Heart left ventricle (tissue), 16 donors: ENCODE results near the gene LAD1. TPM values are rescaled to one million over a fixed set of nuclear protein-coding genes. Genes with fewer than 3 reads are reported as not detected.

Source experiments
- ATAC-seq, 4 donors: fragments of 200-7000 bp; cut with Tn5 transposase; one replicate each; pipeline ENCODE4 v1.9.1; 2020 to 2022; ENCODE audit warnings: moderate library complexity in 4 of 4, mild to moderate bottlenecking in 3 of 4, moderate number of reproducible peaks in 1 of 4
- DNase-seq, 5 donors: peaks; one replicate each; pipeline ENCODE4 v3.0.0-alpha.2; 2020
- H3K27ac ChIP-seq, 12 donors: fragments of 200-600 bp; sonication (generic) in 4 of 12; one replicate each; pipeline versions ENCODE4 v1.5.0 to v1.8.0; 2016 to 2022; ENCODE audit warnings: mild to moderate bottlenecking in 2 of 12
- H3K27me3 ChIP-seq, 9 donors: fragments of 200-600 bp; sonication (generic) in 2 of 9; one replicate each; pipeline versions ENCODE4 v1.5.1 to v1.8.0; 2016 to 2022; ENCODE audit warnings: mild to moderate bottlenecking in 3 of 9
- H3K36me3 ChIP-seq, 9 donors: fragments of 200-600 bp; sonication (generic) in 2 of 9; one replicate each; pipeline versions ENCODE4 v1.5.0 to v1.8.0; 2018 to 2022; ENCODE audit warnings: mild to moderate bottlenecking in 2 of 9
- H3K4me1 ChIP-seq, 12 donors: fragments of 200-600 bp; sonication (generic) in 4 of 12; one replicate each; pipeline versions ENCODE4 v1.5.0 to v1.8.0; 2016 to 2022; ENCODE audit warnings: mild to moderate bottlenecking in 3 of 12
- H3K4me3 ChIP-seq, 12 donors: fragments of 200-600 bp; sonication (generic) in 4 of 12; one replicate each; pipeline versions ENCODE4 v1.5.0 to v1.8.0; 2017 to 2022; ENCODE audit warnings: mild to moderate bottlenecking in 9 of 12, moderate library complexity in 4 of 12
- H3K9me3 ChIP-seq, 12 donors: fragments of 200-600 bp; sonication (generic) in 4 of 12; one replicate each; pipeline versions ENCODE4 v1.5.0 to v1.8.0; 2016 to 2022; ENCODE audit warnings: mild to moderate bottlenecking in 1 of 12
- POLR2A ChIP-seq, 2 donors: fragments of 450-650 bp; IDR thresholded peaks; one replicate each; pipeline ENCODE4 v1.6.1; 2017; ENCODE audit warnings: antibody characterized with exemption in 2 of 2, mild to moderate bottlenecking in 2 of 2, moderate library complexity in 2 of 2
- WGBS, 4 donors: extraction: QIAGEN DNeasy Blood & Tissue Kit in 2 of 4; methylation state at CpG; one replicate each; pipeline versions ENCODE4 v1.1.5 to v1.1.7; 2013 to 2018; 5-methylcytosine and 5-hydroxymethylcytosine counted together
- intact Hi-C, 10 donors: fragments of 100-400 bp; cut with DNase I; formaldehyde crosslinking; loops; one replicate each; pipeline versions ENCODE4 v1.11.1 to v1.14.2; 2022
- polyA plus RNA-seq, 2 donors: library from polyadenylated mRNA; stranded (reverse); fragments of 200-250 nt; gene quantifications; one replicate each; pipeline ENCODE4 v1.2.3, GENCODE V29; 2013
- total RNA-seq, 9 donors: library from RNA; depleted of rRNA in 2 of 9; stranded (reverse); fragments of >200 nt in 2 of 9; fragmentation: NEBNext Ultra II Directional in 3 of 9; extraction: Animal tissue kit (Norgen Biotek cat#: 25700) in 3 of 9; gene quantifications; one replicate each; pipeline versions ENCODE4 v1.1.0 to v1.2.4, GENCODE V29; 2016 to 2023
- TF ChIP-seq, protein P1 (sequence below), 12 donors: fragments of 200-600 bp; sonication (generic) in 4 of 12; IDR thresholded peaks; one replicate each; pipeline versions ENCODE4 v1.5.0 to v1.8.0; 2018 to 2022; ENCODE audit warnings: antibody characterized with exemption in 12 of 12, mild to moderate bottlenecking in 5 of 12
- donor health status: ischemic (EF 13 %, LVEDD 7.1; RV severe dilation, severe dysfunction).
- donor health status: healthy with polysubstance abuse.
- donor health status: DM: no; HTN: yes; CAD: no.
- donor health status: DM: no; HTN: no; CAD: no.
- donor health status: ischemic (EF 25% LVEDD 6.9; RV normal size, moderate dysfunction).
- donor health status: ischemic (EF 25% LVEDD 5.7; RV mildly dilated, moderate dysfunction).
- donor health status: healthy.
- donor health status: DM: yes; HTN: yes; CAD: no.
- donor health status: ischemic (EF 35%, LVEDD 5.7; RV mildly dilated, moderate dysfunction).
- donor health status: nonischemic (EF 11% LVEDD 7.7; RV severe dilation, severe dysfunction).
- donor health status: DM: yes; HTN: yes; CAD: no.
- donor health status: PGD.
- donor health status: ischemic (EF 29% LVEDD 5.4; RV normal size, mild dysfunction).
- donor health status: nonischemic (EF 23%, LVEDD 6.1; RV moderate dilation, normal function).

The LAD1 gene
- total and polyA plus RNA-seq, 11 donors = 2.0 to 99.2 (median 6.9) TPM

- ATAC-seq (no peak), DNase-seq (no peak)
- TF ChIP-seq POLR2A (IDR thresholded peaks at IDR 0.05) = no peak
- TF ChIP-seq, protein P1, sequence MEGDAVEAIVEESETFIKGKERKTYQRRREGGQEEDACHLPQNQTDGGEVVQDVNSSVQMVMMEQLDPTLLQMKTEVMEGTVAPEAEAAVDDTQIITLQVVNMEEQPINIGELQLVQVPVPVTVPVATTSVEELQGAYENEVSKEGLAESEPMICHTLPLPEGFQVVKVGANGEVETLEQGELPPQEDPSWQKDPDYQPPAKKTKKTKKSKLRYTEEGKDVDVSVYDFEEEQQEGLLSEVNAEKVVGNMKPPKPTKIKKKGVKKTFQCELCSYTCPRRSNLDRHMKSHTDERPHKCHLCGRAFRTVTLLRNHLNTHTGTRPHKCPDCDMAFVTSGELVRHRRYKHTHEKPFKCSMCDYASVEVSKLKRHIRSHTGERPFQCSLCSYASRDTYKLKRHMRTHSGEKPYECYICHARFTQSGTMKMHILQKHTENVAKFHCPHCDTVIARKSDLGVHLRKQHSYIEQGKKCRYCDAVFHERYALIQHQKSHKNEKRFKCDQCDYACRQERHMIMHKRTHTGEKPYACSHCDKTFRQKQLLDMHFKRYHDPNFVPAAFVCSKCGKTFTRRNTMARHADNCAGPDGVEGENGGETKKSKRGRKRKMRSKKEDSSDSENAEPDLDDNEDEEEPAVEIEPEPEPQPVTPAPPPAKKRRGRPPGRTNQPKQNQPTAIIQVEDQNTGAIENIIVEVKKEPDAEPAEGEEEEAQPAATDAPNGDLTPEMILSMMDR (IDR thresholded peaks at IDR 0.05) = no peak
- H3K9me3 ChIP-seq = no peaks in the 10 kb centered on the region
- H3K4me3 ChIP-seq = peak overlapping the region in 2 of 12 donors; percentile 16 to 21
- intact Hi-C loops = no loop called here
- H3K27ac ChIP-seq = peak overlapping the region in 9 of 12 donors; percentile 10 to 98 (median 72)
- H3K4me1 ChIP-seq = peaks cover 0 to 46% (median 15%) of the 10 kb centered on the region in 12 donors
- 15 to 29% (median 22%) methylated on average over 3 of the region's 3 CpGs for WGBS, 4 donors
- no peaks in the 10 kb centered on the region for H3K27me3 ChIP-seq
- H3K36me3 ChIP-seq = peaks cover 0 to 86% (median 45%) of the 10 kb centered on the region in 9 donors
Observed at GRCh38 chr1:201370500-201370899, 28.6 kb downstream of the LAD1 start.

- H3K4me1 ChIP-seq = peaks cover 0 to 46% (median 15%) of the 10 kb centered on the region in 12 donors
- no peak for TF ChIP-seq POLR2A (IDR thresholded peaks at IDR 0.05)
- TF ChIP-seq, protein P1 (IDR thresholded peaks at IDR 0.05) = no peak
- no peak overlapping the region for H3K4me3 ChIP-seq
- H3K36me3 ChIP-seq = peaks cover 0 to 99% (median 54%) of the 10 kb centered on the region in 9 donors
- DNase-seq (peak in 4 of 5 donors; percentile 59 to 85 (median 74)), ATAC-seq (peak; percentile 28 to 52 (median 40))
- WGBS, 4 donors = 22 to 35% (median 29%) methylated on average over 6 of the region's 6 CpGs
- no peaks in the 10 kb centered on the region for H3K9me3 ChIP-seq
- intact Hi-C loops = no loop called here
- peak overlapping the region; percentile 24 to 98 (median 67) for H3K27ac ChIP-seq
- H3K27me3 ChIP-seq = no peaks in the 10 kb centered on the region
Observed at GRCh38 chr1:201369209-201369608, 29.9 kb downstream of the LAD1 start.

DNA sequence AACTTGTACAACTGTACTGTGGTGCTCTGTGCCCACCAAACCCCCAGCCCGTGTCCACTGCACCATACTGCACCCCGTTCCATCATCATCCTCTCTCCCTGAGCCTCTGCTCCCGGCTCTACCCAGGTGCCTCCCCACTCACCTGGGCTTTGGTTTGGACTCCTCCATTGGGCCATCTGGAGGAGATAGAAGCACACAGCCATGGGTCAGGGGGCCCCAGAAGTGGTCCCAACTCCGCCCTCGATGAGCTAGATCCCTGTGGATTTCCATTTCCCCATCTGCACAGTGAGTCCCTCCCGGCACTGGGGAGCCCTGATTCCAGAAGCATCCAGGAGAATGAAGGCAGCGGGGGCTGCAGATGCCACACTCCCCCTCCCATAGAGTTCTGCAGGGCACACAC lies 32.4 kb downstream of the LAD1 start:
- Histone ChIP-seq H3K27me3 (no peaks in the 10 kb centered on the region), H3K27ac (peak overlapping the region in 3 of 12 donors; percentile 12 to 98 (median 90)), H3K4me1 (peaks cover 0 to 52% (median 20%) of the 10 kb centered on the region in 12 donors), H3K4me3 (no peak overlapping the region), H3K36me3 (peaks cover 0 to 99% (median 69%) of the 10 kb centered on the region in 9 donors), H3K9me3 (no peaks in the 10 kb centered on the region)
- intact Hi-C loops = no loop called here
- 66 to 70% (median 68%) methylated on average over 7 of the region's 7 CpGs for WGBS, 4 donors
- DNase-seq = peak in 2 of 5 donors; percentile 24 to 40
- no peak for TF ChIP-seq POLR2A (IDR thresholded peaks at IDR 0.05)
- TF ChIP-seq, protein P1 (IDR thresholded peaks at IDR 0.05) = no peak
- ATAC-seq = peak in 3 of 4 donors; percentile 0 to 1 (median 1)

- no peaks in the 10 kb centered on the region for H3K9me3 ChIP-seq
- H3K4me1 ChIP-seq = peaks cover 0 to 41% (median 18%) of the 10 kb centered on the region in 12 donors
- TF ChIP-seq, protein P1 (IDR thresholded peaks at IDR 0.05) = no peak
- no peak for TF ChIP-seq POLR2A (IDR thresholded peaks at IDR 0.05)
- H3K4me3 ChIP-seq = no peak overlapping the region
- no peaks in the 10 kb centered on the region for H3K27me3 ChIP-seq
- ATAC-seq = peak in 3 of 4 donors; percentile 1
- peak in 2 of 5 donors; percentile 52 to 61 for DNase-seq
- peaks cover 0 to 99% (median 68%) of the 10 kb centered on the region in 9 donors for H3K36me3 ChIP-seq
- intact Hi-C loops = no loop called here
- 59 to 71% (median 63%) methylated on average over 7 to 11 of the region's 11 CpGs for WGBS, 4 donors
- peak overlapping the region in 5 of 12 donors; percentile 17 to 90 (median 45) for H3K27ac ChIP-seq
Observed at GRCh38 chr1:201365251-201365650, 33.9 kb downstream of the LAD1 start.
